CD4-positive, alpha-beta T cell treated with Interleukin-4 for 4 hours (primary cell): Measurements from ENCODE around the gene TMEM150B.
A peak's percentile ranks its signal among the peaks of the same experiment; 100 is the strongest.

ENCODE experiments used
- DNase-seq: peaks from one replicate; pipeline ENCODE4 v3.0.0-alpha.2; 2020

TMEM150B gene

GRCh38 chr19:55303477-55303876, 21.7 kb downstream of the TMEM150B start:
- DNase-seq: no peak

- no peak for DNase-seq
These were observed 22.8 kb downstream of the TMEM150B start for GRCh38 chr19:55302318-55302703.

GRCh38 chr19:55301459-55302317, 23.5 kb downstream of the TMEM150B start:
- peak; percentile 85 for DNase-seq

- DNase-seq: no peak
These were observed 24.2 kb downstream of the TMEM150B start for GRCh38 chr19:55300886-55301458.

GRCh38 chr19:55299991-55300390, 25.1 kb downstream of the TMEM150B start:
- DNase-seq: no peak

GRCh38 chr19:55297267-55297666, 27.9 kb downstream of the TMEM150B start:
- DNase-seq: no peak

GRCh38 chr19:55289117-55289796, 35.9 kb downstream of the TMEM150B start:
- no peak for DNase-seq

- DNase-seq: no peak
These were observed 37.6 kb downstream of the TMEM150B start for GRCh38 chr19:55287361-55288079.

- no peak for DNase-seq
These were observed 39.8 kb downstream of the TMEM150B start for GRCh38 chr19:55285229-55285890.

GRCh38 chr19:55284405-55285058, 40.6 kb downstream of the TMEM150B start:
- no peak for DNase-seq

GRCh38 chr19:55283548-55284377, 41.4 kb downstream of the TMEM150B start, which contains the start of gene BRSK1:
Gene BRSK1 (plus strand): TSS chr19:55283997. CDS start chr19:55284443, 446 bp downstream.
- DNase-seq: peak; percentile 28

- peak; percentile 96 for DNase-seq
These were observed 45.1 kb downstream of the TMEM150B start, which contains the start of gene HSPBP1 for GRCh38 chr19:55279770-55280643. Gene HSPBP1 (minus strand): TSS chr19:55280110. CDS start chr19:55279608, 502 bp downstream.

GRCh38 chr19:55279340-55279739, 45.8 kb downstream of the TMEM150B start:
- DNase-seq: no peak

GRCh38 chr19:55278391-55279135, 46.6 kb downstream of the TMEM150B start:
- no peak for DNase-seq

- no peak for DNase-seq
These were observed 47.6 kb downstream of the TMEM150B start for GRCh38 chr19:55277494-55277893.

- peak; percentile 14 for DNase-seq
These were observed 48.3 kb downstream of the TMEM150B start for GRCh38 chr19:55276720-55277430.

GRCh38 chr19:55275851-55276719, 49.1 kb downstream of the TMEM150B start:
- DNase-seq: peak; percentile 47
